HCT116 (cell line): Measurements from ENCODE around the gene LAMA1. TPM values are rescaled to one million over a fixed set of nuclear protein-coding genes. Genes with fewer than 3 reads are reported as not detected.

Experiments used
- ATAC-seq: fragments of 200-7000 bp; cut with Tn5 transposase; 2 replicates; pipeline ENCODE4 v1.9.1; 2020; ENCODE audit warnings: mild to moderate bottlenecking, moderate library complexity
- BruUV-seq: library from RNA; stranded (reverse); fragments of 400-500 nt; replicated peaks from 2 replicates; lab custom pipeline; 2021; lab: Mats Ljungman, UMichigan
- CTCF ChIA-PET: fragments of 300-600 bp; sonication (Branson Sonifier 250); formaldehyde crosslinking; loops from one replicate; lab custom pipeline; 2021; ENCODE audit warnings: antibody characterized with exemption; lab: Charles Lee
- POLR2A ChIA-PET: fragments of 300-600, 350-600 bp; sonication (Branson Sonifier 250); formaldehyde crosslinking; loops from one replicate; lab custom pipeline; 2021; ENCODE audit warnings: antibody characterized with exemption; lab: Charles Lee
- RAD21 ChIA-PET, 2 experiments: fragments of 300-600 bp; sonication (Branson Sonifier 250); formaldehyde crosslinking; loops; one replicate each; lab custom pipeline; 2023; ENCODE audit warnings: low total read pairs in 2 of 2; ENCODE audit not compliant: uncharacterized antibody in 2 of 2, unreplicated experiment in 2 of 2, low non-redundant PET in 1 of 2; lab: Charles Lee
- DNase-seq: peaks from one replicate; pipeline ENCODE4 v3.0.0-alpha.2; 2010; ENCODE audit warnings: low read depth, low spot score
- H2AFZ ChIP-seq: fragments of 200-600 bp; shearing (Covaris generic), sonication (generic); 2 replicates; pipeline ENCODE4 v1.6.1; 2017; ENCODE audit warnings: low read depth, mixed run types, mixed read lengths, antibody characterized with exemption, low read length; ENCODE audit not compliant: poor library complexity, severe bottlenecking
- H3K27ac ChIP-seq: 2 replicates; pipeline ENCODE4 v1.5.1; 2012; ENCODE audit warnings: low read depth, low read length
- H3K27me3 ChIP-seq: fragments of 200-600 bp; sonication (generic); 2 replicates; pipeline ENCODE4 v1.6.1; 2016; ENCODE audit warnings: mixed run types, low read length, mixed read lengths; ENCODE audit not compliant: insufficient read depth
- H3K36me3 ChIP-seq, 2 experiments: fragments of 200-500 bp in 1 of 2; fragments of 200-600 bp in 1 of 2; sonication (Bioruptor generic) in 1 of 2; sonication (generic) in 1 of 2; 2 replicates each; pipeline versions ENCODE4 v1.5.1 to v1.6.1; 2014 to 2016; ENCODE audit warnings: low read length in 2 of 2, inconsistent platforms in 1 of 2, mixed read lengths in 1 of 2, mixed run types in 1 of 2; ENCODE audit not compliant: insufficient read depth in 2 of 2, control insufficient read depth in 1 of 2
- H3K4me1 ChIP-seq, 2 experiments: fragments of 200-600 bp in 1 of 2; sonication (generic) in 1 of 2; 2 replicates each; pipeline versions ENCODE4 v1.5.1 to v1.6.1; 2012 to 2017; ENCODE audit warnings: low read length in 2 of 2, inconsistent platforms in 1 of 2, mild to moderate bottlenecking in 1 of 2, mixed read lengths in 1 of 2, mixed run types in 1 of 2, moderate library complexity in 1 of 2; ENCODE audit not compliant: insufficient read depth in 2 of 2, control insufficient read depth in 1 of 2
- H3K4me2 ChIP-seq: fragments of 200-600 bp; sonication (generic); 2 replicates; pipeline ENCODE4 v1.6.1; 2017; ENCODE audit warnings: mixed run types, low read length, mixed read lengths
- H3K4me3 ChIP-seq, 2 experiments: fragments of 200-600 bp in 1 of 2; sonication (generic) in 1 of 2; replicated peaks in 1 of 2; 2 replicates each; pipeline ENCODE4 v1.5.1; 2011 to 2016; ENCODE audit warnings: low read length in 2 of 2, control low read depth in 1 of 2, low read depth in 1 of 2, mild to moderate bottlenecking in 1 of 2, mixed read lengths in 1 of 2, mixed run types in 1 of 2
- H3K79me2 ChIP-seq: fragments of 200-600 bp; sonication (generic); 2 replicates; pipeline ENCODE4 v1.6.1; 2017; ENCODE audit warnings: mild to moderate bottlenecking, mixed run types, low read length, moderate library complexity, mixed read lengths; ENCODE audit not compliant: insufficient read depth
- H3K9ac ChIP-seq: fragments of 200-600 bp; sonication (generic); 2 replicates; pipeline ENCODE4 v1.6.1; 2016; ENCODE audit warnings: low read length, mixed read lengths
- H3K9me2 ChIP-seq: fragments of 200-600 bp; sonication (generic), shearing (Covaris generic); 2 replicates; pipeline ENCODE4 v1.6.1; 2017; ENCODE audit warnings: mixed run types, mild to moderate bottlenecking, moderate library complexity; ENCODE audit not compliant: insufficient read depth
- H3K9me3 ChIP-seq, 2 experiments: fragments of 200-500 bp in 1 of 2; fragments of 200-600 bp in 1 of 2; sonication (Bioruptor generic) in 1 of 2; sonication (generic) in 1 of 2; 2 replicates each; pipeline ENCODE4 v1.6.1; 2014 to 2017; ENCODE audit warnings: low read length in 2 of 2, mixed read lengths in 2 of 2, inconsistent platforms in 1 of 2, low read depth in 1 of 2, mild to moderate bottlenecking in 1 of 2, mixed run types in 1 of 2, moderate library complexity in 1 of 2; ENCODE audit not compliant: control insufficient read depth in 1 of 2, insufficient read depth in 1 of 2
- H4K20me1 ChIP-seq: fragments of 200-600 bp; sonication (generic), shearing (Covaris generic); 2 replicates; pipeline ENCODE4 v1.6.1; 2017; ENCODE audit warnings: mixed run types, mild to moderate bottlenecking, moderate library complexity; ENCODE audit not compliant: insufficient read depth
- ATF3 ChIP-seq: IDR thresholded peaks from 2 replicates; pipeline ENCODE4 v1.6.1; 2012
- CBX3 ChIP-seq: IDR thresholded peaks from 2 replicates; pipeline ENCODE4 v1.6.1; 2012; ENCODE audit warnings: low read depth
- CEBPB ChIP-seq: IDR thresholded peaks from 2 replicates; pipeline ENCODE4 v1.6.1; 2012; ENCODE audit warnings: low read depth
- CTCF ChIP-seq, 3 experiments: fragments of 200-600 bp in 1 of 3; sonication (generic) in 1 of 3; IDR thresholded peaks in 2 of 3; conservative IDR thresholded peaks in 1 of 3; 2 replicates each; pipeline ENCODE4 v1.5.1; 2012 to 2017; ENCODE audit warnings: low read depth in 2 of 3, low read length in 2 of 3, antibody characterized with exemption in 1 of 3, borderline replicate concordance in 1 of 3, control low read depth in 1 of 3, mild to moderate bottlenecking in 1 of 3, mixed read lengths in 1 of 3, mixed run types in 1 of 3, moderate library complexity in 1 of 3; ENCODE audit not compliant: insufficient read depth in 1 of 3
- EGR1 ChIP-seq: IDR thresholded peaks from 2 replicates; pipeline ENCODE4 v1.6.1; 2012; ENCODE audit warnings: low read depth
- ELF1 ChIP-seq: IDR thresholded peaks from 2 replicates; pipeline ENCODE4 v1.6.1; 2012; ENCODE audit warnings: low read depth, borderline replicate concordance
- EZH2 ChIP-seq: fragments of 200-600 bp; sonication (generic); IDR thresholded peaks from 2 replicates; pipeline ENCODE4 v1.6.1; 2017; ENCODE audit warnings: antibody characterized with exemption, mixed run types
- EZH2phosphoT487 ChIP-seq: fragments of 200-600 bp; IDR thresholded peaks from 2 replicates; pipeline ENCODE4 v1.6.1; 2018; ENCODE audit warnings: antibody characterized with exemption, borderline replicate concordance
- JUND ChIP-seq: IDR thresholded peaks from 2 replicates; pipeline ENCODE4 v1.6.1; 2012
- MAX ChIP-seq: IDR thresholded peaks from 2 replicates; pipeline ENCODE4 v1.6.1; 2012
- POLR2A ChIP-seq: IDR thresholded peaks from 2 replicates; pipeline ENCODE4 v1.7.0; 2011; ENCODE audit warnings: borderline replicate concordance; ENCODE audit not compliant: insufficient read depth, insufficient read length; ENCODE audit errors: extremely low read depth
- RAD21 ChIP-seq: IDR thresholded peaks from 2 replicates; pipeline ENCODE4 v1.6.1; 2012; ENCODE audit warnings: low read depth, mild to moderate bottlenecking
- REST ChIP-seq: IDR thresholded peaks from 2 replicates; pipeline ENCODE4 v1.6.1; 2012; ENCODE audit warnings: low read depth
- SIN3A ChIP-seq: IDR thresholded peaks from 2 replicates; pipeline ENCODE4 v1.6.1; 2012; ENCODE audit warnings: low read depth
- SRF ChIP-seq: IDR thresholded peaks from 2 replicates; pipeline ENCODE4 v1.6.1; 2012; ENCODE audit warnings: low read depth
- TCF7L2 ChIP-seq: IDR thresholded peaks from 2 replicates; pipeline ENCODE4 v1.7.0; 2011; ENCODE audit warnings: borderline replicate concordance, inconsistent platforms; ENCODE audit not compliant: insufficient read depth, insufficient read length; ENCODE audit errors: extremely low read depth
- ZBTB33 ChIP-seq: IDR thresholded peaks from 2 replicates; pipeline ENCODE4 v1.6.1; 2011; ENCODE audit warnings: mild to moderate bottlenecking, low read length, moderate library complexity; ENCODE audit not compliant: insufficient replicate concordance; ENCODE audit errors: extremely low read depth
- ZFX ChIP-seq: fragments of 450-650 bp; IDR thresholded peaks from 2 replicates; pipeline ENCODE4 v1.6.1; 2017
- intact Hi-C: fragments of 100-400 bp; cut with micrococcal nuclease; formaldehyde crosslinking; loops from 2 replicates; pipeline ENCODE4 v1.10.0; 2022
- total RNA-seq: library from RNA; stranded (reverse); gene quantifications from one replicate; pipeline ENCODE4 v1.2.1, GENCODE V29; 2021; ENCODE audit not compliant: unreplicated experiment

Gene LAMA1
- total RNA-seq, 1 experiment from 2014 or later, result 0.05 TPM

- RAD21 ChIA-PET, result no interaction called here
- no peaks in the 10 kb centered on the region for H3K9me2 ChIP-seq
These were observed 137.6 kb downstream of the LAMA1 start for GRCh38 chr18:6979954-6980353.

More at GRCh38 chr18:6979954-6980353, 137.6 kb downstream of the LAMA1 start:
- no TSS peak for BruUV-seq
- Histone ChIP-seq H3K9me3 (peaks cover 0 to 19% of the 10 kb centered on the region in 2 experiments; a peak in 2 of 4 replicates), H3K9ac (no peak overlapping the region), H3K36me3 (no peaks in the 10 kb centered on the region), H3K79me2 (no peaks in the 10 kb centered on the region), H3K4me3 (no peak overlapping the region), H2AFZ (no peak overlapping the region), H3K27me3 (no peaks in the 10 kb centered on the region), H4K20me1 (no peaks in the 10 kb centered on the region), H3K27ac (no peak overlapping the region), H3K4me1 (no peaks in the 10 kb centered on the region), H3K4me2 (no peak overlapping the region)
- ChIA-PET CTCF (no interaction called here), POLR2A (no interaction called here)
- intact Hi-C loops, result no loop called here
- no peak for ATAC-seq
- no peak for DNase-seq
- TF ChIP-seq TCF7L2 (no peak), RAD21 (no peak), ELF1 (no peak), JUND (no peak), CTCF (IDR thresholded peaks at IDR 0.05 in 2 of 3, conservative IDR thresholded peaks at IDR 0.05 in 1 of 3; ENCODE audit: borderline replicate concordance in 1 of 3, insufficient read depth in 1 of 3, low read depth in 2 of 3, low read length in 2 of 3) (no peak), SRF (no peak), ZFX (no peak), EZH2 (no peak), EGR1 (no peak), EZH2phosphoT487 (no peak), CBX3 (no peak), POLR2A (no peak), ATF3 (no peak), CEBPB (no peak), SIN3A (no peak), ZBTB33 (no peak), REST (no peak), MAX (no peak)
- TF ChIP-seq, all 23 proteins: peak for 0
